Stimulated activated CD8-positive, alpha-beta memory T cell treated with anti-CD3 and anti-CD28 coated beads, Interleukin-7, amount 100 ng/mL, for 4 hours (primary cell): ENCODE measurements around the gene PLA2G2F.

ENCODE experiments used
- DNase-seq, 2 donors: peaks; one replicate each; pipeline ENCODE4 v3.0.0-alpha.2; 2020; ENCODE audit warnings: low read depth in 2 of 2

PLA2G2F gene

DNA sequence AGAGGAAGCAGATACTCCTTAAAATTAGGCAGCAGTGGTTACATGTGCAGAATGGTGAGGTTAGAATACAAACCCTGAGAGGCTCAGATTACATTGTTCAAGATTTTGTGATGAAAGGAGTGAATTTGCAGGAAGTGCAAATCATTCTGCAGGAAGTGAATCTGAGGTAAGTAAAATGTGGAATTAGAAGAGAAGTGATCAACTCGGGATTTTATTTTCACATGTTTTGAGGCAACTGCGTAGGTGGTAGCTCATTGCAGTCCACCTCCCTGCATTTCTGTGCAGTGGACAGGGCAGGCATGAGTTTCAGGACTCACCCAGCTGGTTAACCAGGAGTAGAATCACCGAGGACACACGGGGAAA, 49.3 kb downstream of the PLA2G2F start:
- DNase-seq, result no peak

DNA sequence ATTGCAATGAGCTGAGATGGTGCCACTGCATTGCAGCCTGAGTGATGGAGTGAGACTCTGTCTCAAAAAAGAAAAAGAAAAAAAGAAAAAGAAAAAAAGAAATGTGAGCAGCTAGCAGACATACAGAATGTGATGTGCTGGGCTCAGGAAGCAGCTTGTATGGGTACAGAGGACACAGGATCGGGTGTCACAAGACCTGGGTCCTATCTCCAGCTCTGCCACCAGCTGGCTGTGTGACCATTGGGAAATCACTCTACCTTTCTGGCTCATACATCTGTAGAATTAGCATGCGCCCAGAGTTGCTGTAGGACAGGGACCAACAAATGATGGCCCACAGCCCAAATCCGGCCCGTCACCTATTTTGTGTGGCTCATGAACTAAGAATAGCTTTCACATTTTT, 50.5 kb downstream of the PLA2G2F start:
- no peak for DNase-seq

DNA sequence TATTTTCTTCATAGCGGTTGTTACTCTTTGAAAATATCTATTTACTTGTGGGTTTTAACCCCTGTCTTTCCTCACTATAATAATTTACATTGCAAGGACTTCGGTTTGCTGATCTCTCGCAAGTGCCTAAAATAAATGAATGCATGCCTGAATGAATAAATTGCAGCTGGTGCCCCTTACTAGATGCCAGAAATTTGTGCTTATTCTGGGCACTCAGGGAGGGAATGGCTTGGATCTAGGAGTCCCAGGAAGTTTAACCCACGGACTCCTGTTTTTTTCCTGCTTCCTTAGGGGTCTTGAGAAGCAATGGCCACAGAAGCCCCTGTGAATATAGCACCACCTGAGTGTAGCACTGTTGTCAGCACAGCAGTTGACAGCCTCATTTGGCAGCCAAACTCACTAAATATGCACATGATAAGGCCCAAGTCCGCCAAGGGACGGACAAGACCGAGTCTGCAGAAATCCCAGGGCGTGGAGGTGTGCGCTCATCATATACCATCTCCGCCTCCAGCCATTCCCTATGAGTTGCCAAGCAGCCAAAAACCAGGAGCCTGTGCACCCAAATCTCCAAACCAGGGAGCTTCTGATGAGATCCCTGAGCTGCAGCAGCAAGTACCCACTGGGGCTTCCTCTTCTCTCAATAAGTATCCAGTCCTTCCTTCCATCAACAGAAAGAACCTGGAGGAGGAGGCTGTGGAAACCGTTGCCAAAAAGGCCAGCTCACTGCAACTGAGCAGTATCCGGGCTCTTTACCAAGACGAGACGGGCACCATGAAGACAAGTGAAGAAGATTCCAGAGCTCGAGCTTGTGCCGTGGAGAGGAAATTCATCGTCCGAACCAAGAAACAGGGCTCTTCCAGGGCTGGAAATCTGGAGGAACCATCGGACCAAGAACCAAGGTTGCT, 51.4 kb downstream of the PLA2G2F start:
- DNase-seq, result no peak

DNA sequence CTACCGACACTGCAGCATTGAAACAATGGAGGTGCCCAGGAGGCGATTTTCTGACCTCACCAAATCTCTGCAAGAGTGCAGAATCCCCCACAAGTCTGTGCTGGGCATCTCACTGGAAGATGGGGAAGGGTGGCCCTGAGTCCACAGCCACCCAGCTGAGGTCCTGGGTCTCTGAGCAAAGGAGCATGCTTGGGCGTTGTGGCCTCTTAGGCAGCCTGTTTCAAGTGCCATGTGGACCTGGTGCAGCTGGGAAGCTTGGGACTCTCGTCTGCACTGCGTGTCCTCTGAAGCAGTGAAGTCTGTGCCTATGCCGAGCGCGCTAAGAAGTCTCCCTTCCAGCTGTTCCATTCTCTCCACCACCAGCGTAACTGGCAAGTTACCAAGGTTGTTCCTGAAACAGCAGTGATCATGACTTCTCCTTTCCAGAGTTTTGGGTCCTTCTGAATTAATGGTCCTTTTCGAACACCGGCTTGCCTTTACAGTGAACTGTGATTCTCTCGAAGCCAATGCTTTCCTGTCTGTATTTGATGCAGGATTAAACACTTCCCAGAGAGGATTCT, 52.2 kb downstream of the PLA2G2F start:
- no peak for DNase-seq

DNA sequence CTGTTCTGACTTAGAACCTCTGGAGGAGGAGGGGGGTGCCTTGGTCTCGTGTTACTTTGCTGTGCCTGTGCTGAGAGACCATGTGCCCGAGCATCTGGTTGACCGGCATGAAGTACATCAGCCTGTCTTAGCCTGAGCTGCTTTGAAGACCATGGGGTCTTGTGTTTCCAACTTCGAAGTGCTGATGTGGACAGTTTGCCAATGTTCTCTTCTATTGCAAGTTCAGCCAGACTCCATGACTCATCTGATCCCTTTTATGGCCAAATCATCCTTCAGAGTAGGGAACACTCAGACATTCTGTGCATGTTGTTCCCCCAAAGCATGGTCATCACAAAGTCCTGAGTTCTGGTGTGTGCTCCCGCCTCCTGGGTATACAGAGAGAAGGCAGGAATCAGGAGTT, 53.2 kb downstream of the PLA2G2F start:
- no peak for DNase-seq

DNA sequence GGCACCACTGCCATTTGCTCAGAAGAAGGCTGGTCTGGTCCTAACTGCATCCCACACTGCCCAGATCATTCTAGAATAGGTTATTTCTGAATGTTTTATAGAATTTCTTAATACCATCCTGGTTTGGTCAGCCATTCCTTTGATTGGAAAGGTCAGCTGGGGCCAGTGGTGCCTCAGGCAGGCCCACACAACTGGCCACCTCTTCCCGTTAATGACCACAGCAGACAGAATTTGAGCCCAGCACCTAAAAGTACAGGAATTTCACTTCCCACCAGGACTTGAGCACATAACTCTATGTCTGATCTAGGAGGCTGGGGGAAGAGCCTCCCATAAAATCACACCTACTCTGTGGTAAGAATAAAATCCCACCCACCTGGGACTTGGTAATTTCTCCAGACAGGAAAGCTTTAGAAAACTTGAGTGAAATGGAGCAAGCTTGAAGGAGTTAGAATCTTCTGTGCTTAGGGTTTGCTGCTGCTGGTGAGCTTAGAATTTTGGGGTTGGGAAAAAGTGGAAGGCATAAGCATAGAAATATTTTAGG, 53.8 kb downstream of the PLA2G2F start:
- no peak for DNase-seq

DNA sequence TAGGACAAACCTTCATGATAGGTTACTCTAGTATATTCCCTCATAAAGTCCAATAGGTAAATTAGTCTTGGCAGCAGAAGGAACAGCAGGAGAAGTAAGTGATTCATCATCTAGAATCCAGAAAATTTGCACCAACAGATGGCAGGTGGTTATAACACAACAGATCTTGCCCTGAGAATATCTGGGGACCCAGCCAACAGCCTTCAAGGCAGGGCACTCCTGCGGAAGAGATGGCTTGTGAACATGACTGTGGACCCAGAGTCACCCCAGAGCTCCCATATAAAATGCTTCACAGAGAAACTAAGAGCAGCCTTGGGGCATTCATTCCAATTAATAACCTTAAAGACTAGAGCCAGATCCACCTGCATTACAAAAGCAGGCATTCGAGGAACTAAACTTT, 55.1 kb downstream of the PLA2G2F start:
- no peak for DNase-seq

DNA sequence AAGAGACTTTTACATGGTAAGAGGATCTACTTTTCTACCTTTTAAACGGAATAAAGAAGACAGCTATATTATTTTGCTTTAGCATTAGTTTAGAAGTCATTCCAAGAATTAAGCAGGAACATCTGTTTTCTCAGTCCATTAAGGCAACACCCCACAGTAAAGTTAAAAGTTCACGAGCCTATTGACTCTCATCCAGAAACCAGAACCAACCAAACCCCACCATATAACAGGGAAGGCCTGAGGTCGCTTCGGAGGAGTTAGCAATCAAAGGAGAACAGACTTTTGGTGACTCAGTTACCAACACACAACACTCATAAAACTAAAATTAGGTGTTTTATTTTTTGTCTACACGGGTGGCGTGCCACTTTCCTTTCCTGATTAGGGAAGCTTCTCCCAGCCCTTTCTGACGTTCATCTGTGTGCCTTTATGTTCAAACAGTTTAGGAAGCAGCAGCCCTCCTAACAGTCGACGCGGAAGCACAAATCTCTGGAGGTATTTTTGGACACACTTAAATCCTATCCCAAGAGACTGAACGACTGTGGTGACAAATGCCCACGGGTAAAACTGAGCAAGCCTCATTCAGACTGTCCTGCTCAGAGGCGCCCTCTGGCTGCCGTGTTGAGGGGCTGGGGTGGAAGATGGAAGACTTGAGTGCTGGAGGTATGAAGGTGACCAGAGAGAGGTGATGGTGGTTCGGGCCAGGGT, 55.8 kb downstream of the PLA2G2F start:
- DNase-seq, result peak; percentile 49 to 58

DNA sequence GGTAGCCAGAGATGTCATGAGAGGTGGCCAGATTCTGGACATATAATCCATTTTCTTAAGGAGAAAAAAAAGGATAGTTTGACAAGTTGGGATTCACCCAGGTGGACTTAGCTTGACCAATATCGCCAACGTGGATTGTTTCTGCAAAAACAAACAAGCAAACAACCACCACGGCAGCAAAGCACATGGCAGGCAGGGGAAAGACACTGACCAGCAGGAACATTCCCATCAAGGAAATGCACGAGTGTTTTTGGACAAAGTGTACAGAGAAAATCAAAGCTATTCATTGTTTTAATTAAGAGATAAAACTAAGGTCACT, 56.3 kb downstream of the PLA2G2F start:
- no peak for DNase-seq

DNA sequence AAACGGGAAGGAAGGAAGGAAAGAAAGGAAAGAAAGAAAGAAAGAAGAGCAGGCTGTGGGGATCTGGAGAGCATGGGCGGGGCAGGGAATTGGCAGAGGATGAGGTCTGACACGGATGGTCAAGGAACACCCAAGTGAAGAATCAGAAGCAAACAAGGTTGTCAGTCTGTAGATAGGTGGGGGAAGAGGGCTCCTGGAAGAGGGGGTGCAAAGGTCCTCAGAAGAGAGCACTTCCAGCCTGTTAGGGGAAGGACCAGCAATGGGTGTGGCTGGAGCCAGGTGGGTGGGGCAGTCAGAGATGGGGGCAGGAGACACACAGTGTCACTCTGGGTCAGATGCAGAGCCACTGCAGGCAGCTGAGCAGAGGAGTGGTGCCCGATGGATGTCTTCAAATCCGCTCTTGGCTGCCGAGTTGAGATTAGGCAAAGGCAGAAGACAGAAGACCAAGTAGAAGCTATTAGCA, 58.2 kb downstream of the PLA2G2F start:
- DNase-seq, result no peak

DNA sequence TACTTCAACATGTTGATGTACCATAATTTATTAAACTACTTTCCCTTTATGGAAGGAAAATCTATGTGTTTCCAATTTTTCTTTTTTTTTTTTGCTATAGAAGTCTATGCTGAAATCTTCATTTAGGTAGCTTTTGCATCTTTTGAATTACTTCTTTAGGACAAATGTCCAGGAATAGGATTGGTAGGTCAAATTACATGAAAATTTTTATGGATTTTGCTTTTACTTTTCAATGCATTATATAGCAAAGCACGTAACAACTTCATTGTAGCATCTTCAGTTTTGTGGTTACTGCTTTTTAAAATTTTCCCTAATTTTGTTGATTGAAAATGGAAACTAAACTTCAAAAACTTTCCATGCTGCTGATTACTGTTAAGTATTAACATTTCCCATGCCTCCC, 59.2 kb downstream of the PLA2G2F start:
- no peak for DNase-seq

DNA sequence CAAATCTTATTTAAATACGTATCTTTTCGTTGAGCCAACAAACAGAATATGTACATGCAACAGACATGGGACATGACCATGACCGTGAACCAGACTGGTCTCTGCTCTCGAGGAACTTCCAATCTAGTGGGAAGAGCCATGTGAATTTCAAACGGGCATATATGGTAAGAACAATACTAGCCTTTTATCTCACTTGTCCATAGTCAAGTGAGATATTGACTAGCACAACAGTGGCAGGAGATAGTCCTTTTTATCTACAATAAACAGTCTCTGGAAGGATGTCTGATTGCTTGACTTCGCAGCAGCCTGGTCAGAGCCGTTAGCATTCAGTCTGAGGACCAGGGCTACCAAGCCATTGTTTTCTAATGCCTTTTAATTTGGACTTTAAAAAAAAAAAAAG, 59.8 kb downstream of the PLA2G2F start:
- DNase-seq, result no peak

DNA sequence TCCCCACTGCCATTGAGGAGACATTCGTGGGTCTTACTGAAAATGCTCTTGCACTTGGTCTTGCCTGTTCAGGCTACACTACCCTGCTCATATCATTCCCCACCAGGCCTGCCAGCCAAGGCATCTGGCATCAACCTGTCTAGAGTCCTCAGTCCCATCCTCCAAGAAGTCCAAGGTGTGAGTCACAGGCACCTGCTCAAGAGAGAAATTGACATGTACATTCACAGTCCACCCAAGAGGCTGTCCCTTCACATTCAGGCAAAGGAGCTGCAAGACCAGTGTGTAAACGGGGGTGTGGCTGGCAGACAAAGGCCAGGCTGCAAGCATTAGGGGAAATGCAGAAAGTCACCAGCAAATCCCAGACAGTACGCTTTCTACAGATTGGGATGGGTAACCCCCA, 60.3 kb downstream of the PLA2G2F start:
- no peak for DNase-seq

DNA sequence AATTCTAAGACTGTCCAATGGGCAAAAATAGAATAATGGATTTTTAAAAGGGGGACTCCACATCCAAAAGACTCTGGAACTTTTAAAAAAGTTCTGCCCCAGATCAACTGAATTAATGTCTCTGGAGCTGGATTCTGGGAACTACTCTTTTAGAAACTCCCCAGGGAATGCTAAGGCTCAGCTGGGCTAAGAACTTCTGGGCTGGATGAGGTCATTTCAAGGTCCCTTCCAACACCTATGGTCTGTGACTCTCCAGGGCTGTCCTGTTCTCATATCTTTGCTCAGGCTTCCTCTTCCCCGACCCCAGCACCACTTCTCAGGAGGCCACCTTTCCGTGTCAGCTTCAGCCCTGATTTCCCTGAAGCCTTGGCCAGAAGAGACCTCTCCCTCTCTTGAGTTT, 60.7 kb downstream of the PLA2G2F start:
- DNase-seq, result no peak
